OCI-LY7 (cell line): ENCODE results near the gene LGALS9. TPM values are rescaled to one million over a fixed set of nuclear protein-coding genes. Genes with fewer than 3 reads are reported as not detected.

Source experiments
- Bru-seq: library from RNA; stranded (reverse); fragments of 400-500 nt; gene quantifications from one replicate; lab custom pipeline; 2021; lab: Mats Ljungman, UMichigan
- BruChase-seq, 2 experiments: library from RNA; stranded (reverse); fragments of 400-500 nt; gene quantifications; one replicate each; lab custom pipeline; 2021; lab: Mats Ljungman, UMichigan
- BruUV-seq: library from RNA; stranded (reverse); fragments of 400-500 nt; replicated peaks from 2 replicates; lab custom pipeline; 2021; lab: Mats Ljungman, UMichigan
- CTCF ChIA-PET: fragments of 300-600 bp; sonication (Branson Sonifier 250); formaldehyde crosslinking; loops from one replicate; lab custom pipeline; 2022; ENCODE audit warnings: antibody characterized with exemption; ENCODE audit not compliant: unreplicated experiment; lab: Charles Lee
- POLR2A ChIA-PET: fragments of 300-600 bp; sonication (Branson Sonifier 250); formaldehyde crosslinking; loops from one replicate; lab custom pipeline; 2022; ENCODE audit warnings: antibody characterized with exemption; lab: Charles Lee
- DNase-seq: peaks from one replicate; pipeline ENCODE4 v3.0.0-alpha.2; 2015; ENCODE audit warnings: low spot score
- H2AFZ ChIP-seq: fragments of 200-600 bp; sonication (generic), shearing (Covaris generic); 2 replicates; pipeline ENCODE4 v1.6.1; 2014; ENCODE audit warnings: mild to moderate bottlenecking, antibody characterized with exemption, low read length, moderate library complexity
- H3K27ac ChIP-seq: fragments of 200-600 bp; sonication (generic); 2 replicates; pipeline ENCODE4 v1.5.1; 2014; ENCODE audit warnings: mixed run types, low read depth, mild to moderate bottlenecking, moderate library complexity, low read length, inconsistent platforms; ENCODE audit not compliant: poor library complexity, severe bottlenecking
- H3K36me3 ChIP-seq: fragments of 200-600 bp; sonication (generic); 2 replicates; pipeline ENCODE4 v1.6.1; 2014; ENCODE audit warnings: mild to moderate bottlenecking, antibody characterized with exemption, low read length, moderate library complexity, mixed read lengths; ENCODE audit not compliant: insufficient read depth
- H3K4me1 ChIP-seq: fragments of 200-600 bp; sonication (generic); 2 replicates; pipeline ENCODE4 v1.5.1; 2014; ENCODE audit warnings: mild to moderate bottlenecking, low read length; ENCODE audit not compliant: insufficient read depth, poor library complexity, severe bottlenecking
- H3K4me2 ChIP-seq: fragments of 200-600 bp; sonication (generic); 2 replicates; pipeline ENCODE4 v1.6.1; 2014; ENCODE audit warnings: mild to moderate bottlenecking, low read length
- H3K4me3 ChIP-seq: fragments of 200-600 bp; sonication (generic); 2 replicates; pipeline ENCODE4 v1.5.1; 2014; ENCODE audit warnings: mild to moderate bottlenecking, low read depth, low read length; ENCODE audit not compliant: poor library complexity, severe bottlenecking
- H3K79me2 ChIP-seq: fragments of 200-600 bp; sonication (generic); 2 replicates; pipeline ENCODE4 v1.6.1; 2016; ENCODE audit warnings: low read depth, mild to moderate bottlenecking, low read length, moderate library complexity, mixed read lengths; ENCODE audit not compliant: insufficient read depth
- H3K9me2 ChIP-seq: fragments of 200-600 bp; sonication (generic); 2 replicates; pipeline ENCODE4 v1.6.1; 2016; ENCODE audit warnings: mild to moderate bottlenecking, low read length, mixed read lengths; ENCODE audit not compliant: insufficient read depth
- H3K9me3 ChIP-seq: fragments of 200-600 bp; sonication (generic); 2 replicates; pipeline ENCODE4 v1.6.1; 2014; ENCODE audit warnings: mild to moderate bottlenecking, mixed run types, low read length, mixed read lengths
- H4K20me1 ChIP-seq: fragments of 200-600 bp; sonication (generic); 2 replicates; pipeline ENCODE4 v1.6.1; 2014; ENCODE audit warnings: mild to moderate bottlenecking, antibody characterized with exemption, low read length, moderate library complexity, mixed read lengths; ENCODE audit not compliant: insufficient read depth
- EZH2phosphoT487 ChIP-seq: fragments of 200-600 bp; sonication (generic); IDR thresholded peaks from 2 replicates; pipeline ENCODE4 v1.6.1; 2018; ENCODE audit warnings: low read depth, borderline replicate concordance, mild to moderate bottlenecking, mixed run types, antibody characterized with exemption, low read length, moderate library complexity, mixed read lengths
- intact Hi-C: fragments of 100-400 bp; cut with micrococcal nuclease; formaldehyde crosslinking; loops from one replicate; pipeline ENCODE4 v1.10.0; 2022; ENCODE audit not compliant: unreplicated experiment
- long read RNA-seq: library from polyadenylated mRNA; stranded (forward); transcript quantifications from one replicate; pipeline ENCODE4 v2.0.0, GENCODE V29; 2022
- total RNA-seq, 2 experiments: library from RNA; depleted of rRNA in 1 of 2; stranded (reverse); fragments of >200 nt in 1 of 2; shearing (Covaris generic) in 1 of 2; gene quantifications; 2 replicates each; pipeline ENCODE4 v1.2.3, GENCODE V29; 2014 to 2022
- TF ChIP-seq, protein P1 (sequence below): fragments of 200-600 bp; sonication (generic); conservative IDR thresholded peaks from 2 replicates; pipeline ENCODE4 v1.5.1; 2014; ENCODE audit warnings: mild to moderate bottlenecking, antibody characterized with exemption, low read length, moderate library complexity, mixed read lengths

The LGALS9 gene
- total RNA-seq (2014; rRNA removed; shearing (Covaris generic)) (0.67 and 2.2 TPM in 2 replicates), total RNA-seq (2022) (4.2 and 4.4 TPM in 2 replicates), Bru-seq, nascent RNA (percentile 20 among the genes with signal in this experiment), BruChase-seq, experiment 1, labeled RNA remaining after a 6-hour chase (percentile 24 among the genes with signal in this experiment), BruChase-seq, experiment 2, labeled RNA remaining after a 2-hour chase (percentile 19 among the genes with signal in this experiment)
- long read RNA-seq, partial matches to known transcripts: 0 of 3 reads
- long read RNA-seq, other reads (novel, unspliced or antisense): 2 of 3 reads

DNA sequence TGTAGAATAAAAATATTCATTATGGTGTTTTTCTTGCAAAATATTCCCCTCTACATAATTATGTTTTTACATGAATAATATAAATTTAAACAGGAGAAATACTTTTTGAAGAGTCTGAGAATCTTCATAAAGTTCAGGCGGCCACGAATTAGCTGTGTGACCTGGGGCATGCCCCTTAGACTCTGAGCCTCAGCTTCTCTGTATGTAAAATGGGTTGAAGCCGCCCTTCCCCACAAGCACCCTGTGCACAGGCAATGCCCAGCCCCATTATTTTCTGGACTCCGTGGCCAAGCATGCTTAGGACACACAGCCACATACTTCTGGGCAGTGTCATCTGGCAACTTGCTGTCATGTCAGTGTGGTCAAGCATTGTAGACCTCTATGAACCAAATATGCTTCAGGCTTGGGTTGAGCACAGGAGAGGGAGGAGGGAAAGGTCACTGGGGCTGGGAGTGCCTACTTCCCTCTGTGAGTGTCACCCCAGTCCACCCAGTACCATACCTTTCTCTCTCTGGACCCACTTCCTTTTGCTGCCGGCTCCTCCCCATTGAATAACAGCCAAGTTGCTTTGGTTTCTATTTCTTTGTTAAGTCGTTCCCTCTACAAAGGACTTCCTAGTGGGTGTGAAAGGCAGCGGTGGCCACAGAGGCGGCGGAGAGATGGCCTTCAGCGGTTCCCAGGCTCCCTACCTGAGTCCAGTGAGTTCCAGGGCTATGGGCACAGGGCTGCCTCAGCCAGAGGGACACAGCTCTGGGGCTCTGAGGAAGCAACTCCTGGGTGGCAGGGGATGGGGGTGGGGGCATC, at the start of gene LGALS9:
Gene LGALS9, plus strand, starts transcription at position 582 of the 804 bp plus-strand sequence. Its CDS starts 78 bp downstream, at position 660.
- H3K4me2 ChIP-seq: peak within 1 kb of the TSS; percentile 20; the same call in 1 of the 2 replicates
- H4K20me1 ChIP-seq: no peaks in the 10 kb centered on the region
- intact Hi-C loops: no loop called here
- no peak within 1 kb of the TSS; the same call in 1 of the 2 replicates for H2AFZ ChIP-seq
- H3K4me3 ChIP-seq: peak within 1 kb of the TSS; percentile 12
- TF ChIP-seq EZH2phosphoT487: no peak
- H3K79me2 ChIP-seq: no peaks in the 10 kb centered on the region
- no peaks in the 10 kb centered on the region for H3K9me2 ChIP-seq
- H3K9me3 ChIP-seq: 0 out of 2 replicates have a peak, but pooled peaks cover 4% of the 10 kb centered on the region
- CTCF ChIA-PET: no interaction called here
- no peaks in the 10 kb centered on the region for H3K36me3 ChIP-seq
- DNase-seq: peak; percentile 8
- H3K4me1 ChIP-seq: peaks cover 18% of the 10 kb centered on the region
- no TSS peak for BruUV-seq
- POLR2A ChIA-PET: no interaction called here
- H3K27ac ChIP-seq: no peak within 1 kb of the TSS

DNA sequence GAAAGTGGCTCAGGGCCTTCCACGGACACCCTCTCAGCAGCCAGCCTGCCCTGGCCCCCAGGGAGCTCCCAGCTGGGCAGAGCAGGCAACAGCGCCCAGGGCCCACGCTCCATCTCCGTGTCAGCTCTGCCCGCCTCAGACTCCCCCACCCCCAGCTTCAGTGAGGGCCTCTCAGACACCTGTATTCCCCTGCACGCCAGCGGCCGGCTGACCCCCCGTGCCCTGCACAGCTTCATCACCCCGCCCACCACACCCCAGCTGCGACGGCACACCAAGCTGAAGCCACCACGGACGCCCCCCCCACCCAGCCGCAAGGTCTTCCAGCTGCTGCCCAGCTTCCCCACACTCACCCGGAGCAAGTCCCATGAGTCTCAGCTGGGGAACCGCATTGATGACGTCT, 48.3 kb upstream of the LGALS9 start:
- no peaks in the 10 kb centered on the region for H3K79me2 ChIP-seq
- POLR2A ChIA-PET: interaction anchor here (0.6 kb wide), 2 partner anchors 11 to 728 kb away, joined by 5 to 8 read pairs; no protein-coding TSS in a partner anchor

More for the DNA sequence above, 48.3 kb upstream of the LGALS9 start:
- DNase-seq: no peak
- no peaks in the 10 kb centered on the region for H4K20me1 ChIP-seq
- H3K4me2 ChIP-seq: no peak overlapping the region
- intact Hi-C loops: no loop called here
- no peaks in the 10 kb centered on the region for H3K36me3 ChIP-seq
- H3K27ac ChIP-seq: no peak overlapping the region
- H2AFZ ChIP-seq: no peak overlapping the region
- TF ChIP-seq, protein P1, sequence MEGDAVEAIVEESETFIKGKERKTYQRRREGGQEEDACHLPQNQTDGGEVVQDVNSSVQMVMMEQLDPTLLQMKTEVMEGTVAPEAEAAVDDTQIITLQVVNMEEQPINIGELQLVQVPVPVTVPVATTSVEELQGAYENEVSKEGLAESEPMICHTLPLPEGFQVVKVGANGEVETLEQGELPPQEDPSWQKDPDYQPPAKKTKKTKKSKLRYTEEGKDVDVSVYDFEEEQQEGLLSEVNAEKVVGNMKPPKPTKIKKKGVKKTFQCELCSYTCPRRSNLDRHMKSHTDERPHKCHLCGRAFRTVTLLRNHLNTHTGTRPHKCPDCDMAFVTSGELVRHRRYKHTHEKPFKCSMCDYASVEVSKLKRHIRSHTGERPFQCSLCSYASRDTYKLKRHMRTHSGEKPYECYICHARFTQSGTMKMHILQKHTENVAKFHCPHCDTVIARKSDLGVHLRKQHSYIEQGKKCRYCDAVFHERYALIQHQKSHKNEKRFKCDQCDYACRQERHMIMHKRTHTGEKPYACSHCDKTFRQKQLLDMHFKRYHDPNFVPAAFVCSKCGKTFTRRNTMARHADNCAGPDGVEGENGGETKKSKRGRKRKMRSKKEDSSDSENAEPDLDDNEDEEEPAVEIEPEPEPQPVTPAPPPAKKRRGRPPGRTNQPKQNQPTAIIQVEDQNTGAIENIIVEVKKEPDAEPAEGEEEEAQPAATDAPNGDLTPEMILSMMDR: no peak
- no peak for TF ChIP-seq EZH2phosphoT487
- CTCF ChIA-PET: no interaction called here
- H3K4me1 ChIP-seq: no peaks in the 10 kb centered on the region
- H3K4me3 ChIP-seq: no peak overlapping the region
- H3K9me3 ChIP-seq: no peaks in the 10 kb centered on the region
- no TSS peak for BruUV-seq
- H3K9me2 ChIP-seq: no peaks in the 10 kb centered on the region
